ENCODE results near the gene DNAJC11.

DNAJC11 gene

DNA sequence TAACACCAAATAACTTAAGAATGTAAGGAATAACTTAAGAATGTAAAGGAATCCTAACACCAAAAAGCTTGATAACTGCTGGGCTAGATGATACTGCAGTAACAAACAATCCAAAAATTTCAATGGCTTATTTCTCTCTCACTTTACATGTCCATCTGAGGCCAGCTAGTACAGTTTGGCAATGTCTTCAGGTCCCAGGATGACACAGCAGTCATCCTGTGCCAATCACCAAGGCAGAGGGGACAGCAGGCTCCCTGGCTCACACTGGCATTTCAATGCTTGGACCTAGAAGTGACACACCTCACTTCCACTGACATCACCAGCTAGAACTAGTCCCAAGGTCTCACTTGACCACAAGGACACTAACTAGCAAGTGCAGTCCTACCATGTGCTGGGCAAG, 15.3 kb downstream of the DNAJC11 start:
- TF ChIP-seq, protein P1, sequence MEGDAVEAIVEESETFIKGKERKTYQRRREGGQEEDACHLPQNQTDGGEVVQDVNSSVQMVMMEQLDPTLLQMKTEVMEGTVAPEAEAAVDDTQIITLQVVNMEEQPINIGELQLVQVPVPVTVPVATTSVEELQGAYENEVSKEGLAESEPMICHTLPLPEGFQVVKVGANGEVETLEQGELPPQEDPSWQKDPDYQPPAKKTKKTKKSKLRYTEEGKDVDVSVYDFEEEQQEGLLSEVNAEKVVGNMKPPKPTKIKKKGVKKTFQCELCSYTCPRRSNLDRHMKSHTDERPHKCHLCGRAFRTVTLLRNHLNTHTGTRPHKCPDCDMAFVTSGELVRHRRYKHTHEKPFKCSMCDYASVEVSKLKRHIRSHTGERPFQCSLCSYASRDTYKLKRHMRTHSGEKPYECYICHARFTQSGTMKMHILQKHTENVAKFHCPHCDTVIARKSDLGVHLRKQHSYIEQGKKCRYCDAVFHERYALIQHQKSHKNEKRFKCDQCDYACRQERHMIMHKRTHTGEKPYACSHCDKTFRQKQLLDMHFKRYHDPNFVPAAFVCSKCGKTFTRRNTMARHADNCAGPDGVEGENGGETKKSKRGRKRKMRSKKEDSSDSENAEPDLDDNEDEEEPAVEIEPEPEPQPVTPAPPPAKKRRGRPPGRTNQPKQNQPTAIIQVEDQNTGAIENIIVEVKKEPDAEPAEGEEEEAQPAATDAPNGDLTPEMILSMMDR (IDR thresholded peaks at IDR 0.05) = no peak
- Histone ChIP-seq H3K4me3 (ENCODE audit: low read depth in 1 of 2, low read length in 1 of 2) (no peak overlapping the region), H3K36me3 (no peaks in the 10 kb centered on the region), H3K4me1 (ENCODE audit: control insufficient read depth in 1 of 2, insufficient read depth in 1 of 2, low read depth in 1 of 2, low read length in 1 of 2) (no peaks in the 10 kb centered on the region), H3K9me3 (no peaks in the 10 kb centered on the region), H3K27ac (no peak overlapping the region), H3K27me3 (no peaks in the 10 kb centered on the region)

DNA sequence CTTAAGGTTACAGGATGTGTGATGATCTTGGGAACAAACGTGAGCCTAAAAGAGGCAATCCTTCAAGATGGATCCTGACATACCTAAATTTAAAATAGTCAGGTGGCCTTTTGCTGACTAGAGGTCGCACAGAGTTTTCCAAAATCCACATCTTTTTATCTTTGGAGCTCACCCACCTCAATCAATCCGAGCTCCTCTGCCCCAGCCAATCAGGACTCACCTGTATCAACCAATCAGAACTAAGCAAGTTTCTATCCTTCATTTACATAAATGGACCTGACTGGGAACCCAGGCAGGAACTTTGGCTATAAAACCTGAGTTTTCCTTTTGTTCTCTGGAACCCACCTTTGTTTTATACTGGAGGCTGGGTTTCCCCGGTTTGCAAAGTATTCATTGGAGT, 16.2 kb downstream of the DNAJC11 start:
- Histone ChIP-seq H3K4me1 (ENCODE audit: control insufficient read depth in 1 of 2, insufficient read depth in 1 of 2, low read depth in 1 of 2, low read length in 1 of 2) (no peaks in the 10 kb centered on the region), H3K9me3 (no peaks in the 10 kb centered on the region), H3K27me3 (no peaks in the 10 kb centered on the region), H3K4me3 (ENCODE audit: low read depth in 1 of 2, low read length in 1 of 2) (no peak overlapping the region), H3K27ac (no peak overlapping the region), H3K36me3 (no peaks in the 10 kb centered on the region)
- TF ChIP-seq, protein P1 (IDR thresholded peaks at IDR 0.05) = no peak

DNA sequence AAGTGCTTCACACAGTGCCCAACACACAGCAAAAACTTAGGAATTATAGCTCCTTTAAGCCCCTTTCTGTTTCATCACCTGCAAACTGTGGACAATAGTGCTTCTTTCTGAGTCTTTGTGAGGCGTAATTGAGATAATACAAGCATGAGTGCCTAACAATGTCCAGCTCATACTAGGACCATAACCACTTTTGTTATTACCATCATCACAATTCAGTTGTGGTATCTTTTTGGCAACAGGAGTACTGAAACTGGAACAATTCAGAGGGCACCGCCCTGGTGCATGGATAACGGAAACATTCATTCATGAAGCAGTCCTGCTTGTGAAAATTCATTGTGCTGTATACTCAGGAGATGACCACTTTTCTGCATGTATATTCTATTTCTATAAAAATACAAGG, 18.2 kb downstream of the DNAJC11 start:
- Histone ChIP-seq H3K4me1 (ENCODE audit: control insufficient read depth in 1 of 2, insufficient read depth in 1 of 2, low read depth in 1 of 2, low read length in 1 of 2) (no peaks in the 10 kb centered on the region), H3K9me3 (no peaks in the 10 kb centered on the region), H3K27me3 (no peaks in the 10 kb centered on the region), H3K36me3 (peaks cover 12% of the 10 kb centered on the region), H3K27ac (no peak overlapping the region), H3K4me3 (ENCODE audit: low read depth in 1 of 2, low read length in 1 of 2) (no peak overlapping the region)
- TF ChIP-seq, protein P1 (IDR thresholded peaks at IDR 0.05) = no peak

- Histone ChIP-seq H3K27me3 (no peaks in the 10 kb centered on the region), H3K27ac (no peak overlapping the region), H3K36me3 (peaks cover 33% of the 10 kb centered on the region), H3K9me3 (no peaks in the 10 kb centered on the region), H3K4me3 (ENCODE audit: low read depth in 1 of 2, low read length in 1 of 2) (no peak overlapping the region), H3K4me1 (ENCODE audit: control insufficient read depth in 1 of 2, insufficient read depth in 1 of 2, low read depth in 1 of 2, low read length in 1 of 2) (no peaks in the 10 kb centered on the region)
- TF ChIP-seq, protein P1 (IDR thresholded peaks at IDR 0.05) = no peak
Observed at GRCh38 chr1:6675941-6676340, 25.7 kb downstream of the DNAJC11 start.

GRCh38 chr1:6674771-6675170, 26.8 kb downstream of the DNAJC11 start:
- H3K27ac ChIP-seq = no peak overlapping the region
- TF ChIP-seq, protein P1 (IDR thresholded peaks at IDR 0.05) = no peak
- peaks cover 28% of the 10 kb centered on the region for H3K36me3 ChIP-seq

More at GRCh38 chr1:6674771-6675170, 26.8 kb downstream of the DNAJC11 start:
- Histone ChIP-seq H3K4me1 (ENCODE audit: control insufficient read depth in 1 of 2, insufficient read depth in 1 of 2, low read depth in 1 of 2, low read length in 1 of 2) (no peaks in the 10 kb centered on the region), H3K9me3 (no peaks in the 10 kb centered on the region), H3K4me3 (ENCODE audit: low read depth in 1 of 2, low read length in 1 of 2) (no peak overlapping the region), H3K27me3 (no peaks in the 10 kb centered on the region)
